Neuronal stem cell (in vitro differentiated cells): ENCODE measurements around the gene PLXNC1.

Experiments used
- DNase-seq: peaks from one replicate; pipeline ENCODE4 v3.0.0-alpha.2; 2013; ENCODE audit warnings: low spot score
- H2AFZ ChIP-seq: one replicate; pipeline ENCODE4 v1.6.1; 2013; ENCODE audit warnings: mild to moderate bottlenecking, low read length, inconsistent platforms
- H2AK5ac ChIP-seq: 2 replicates; pipeline ENCODE4 v1.6.1; 2013; ENCODE audit warnings: low read depth, mild to moderate bottlenecking, inconsistent platforms, low read length, moderate library complexity, mixed read lengths
- H2BK120ac ChIP-seq: 2 replicates; pipeline ENCODE4 v1.6.1; 2013; ENCODE audit warnings: low read depth, mild to moderate bottlenecking, inconsistent platforms, low read length, moderate library complexity, mixed read lengths
- H2BK12ac ChIP-seq: one replicate; pipeline ENCODE4 v1.6.1; 2013; ENCODE audit warnings: low read length, inconsistent platforms
- H2BK15ac ChIP-seq: 2 replicates; pipeline ENCODE4 v1.6.1; 2013; ENCODE audit warnings: mild to moderate bottlenecking, low read length, inconsistent platforms, mixed read lengths
- H2BK5ac ChIP-seq: one replicate; pipeline ENCODE4 v1.6.1; 2013; ENCODE audit warnings: inconsistent platforms, mild to moderate bottlenecking, low read length, moderate library complexity
- H3K14ac ChIP-seq: one replicate; pipeline ENCODE4 v1.6.1; 2013; ENCODE audit warnings: low read length, inconsistent platforms
- H3K18ac ChIP-seq: 2 replicates; pipeline ENCODE4 v1.6.1; 2013; ENCODE audit warnings: low read length, inconsistent platforms
- H3K23ac ChIP-seq: 2 replicates; pipeline ENCODE4 v1.6.1; 2013; ENCODE audit warnings: low read depth, mild to moderate bottlenecking, mixed read lengths, low read length, inconsistent platforms; ENCODE audit not compliant: poor library complexity
- H3K27ac ChIP-seq: replicated peaks from 3 replicates; pipeline ENCODE4 v1.5.1; 2013; ENCODE audit warnings: low read length, inconsistent platforms
- H3K27me3 ChIP-seq, 3 experiments: 2 replicates each; pipeline ENCODE4 v1.6.1; 2013; ENCODE audit warnings: low read length in 3 of 3, mild to moderate bottlenecking in 2 of 3, inconsistent platforms in 1 of 3, low read depth in 1 of 3, mixed read lengths in 1 of 3, moderate library complexity in 1 of 3; ENCODE audit not compliant: control insufficient read depth in 3 of 3, insufficient read depth in 3 of 3
- H3K36me3 ChIP-seq, 2 donors: replicated peaks in 1 of 2; 2 replicates each; pipeline ENCODE4 v1.6.1; 2013; ENCODE audit warnings: low read length in 2 of 2; ENCODE audit not compliant: control insufficient read depth in 2 of 2, insufficient read depth in 2 of 2
- H3K4ac ChIP-seq: 2 replicates; pipeline ENCODE4 v1.6.1; 2013; ENCODE audit warnings: inconsistent platforms, mild to moderate bottlenecking, low read length, moderate library complexity
- H3K4me1 ChIP-seq, 2 donors: 1 replicate in 1 of 2; 2 replicates in 1 of 2; pipeline ENCODE4 v1.6.1; 2013; ENCODE audit warnings: low read length in 2 of 2, low read depth in 1 of 2; ENCODE audit not compliant: control insufficient read depth in 2 of 2, insufficient read depth in 1 of 2
- H3K4me2 ChIP-seq: one replicate; pipeline ENCODE4 v1.6.1; 2013; ENCODE audit warnings: mild to moderate bottlenecking, low read length, inconsistent platforms; ENCODE audit not compliant: insufficient read depth, poor library complexity, severe bottlenecking
- H3K4me3 ChIP-seq, 2 donors: 2 replicates each; pipeline ENCODE4 v1.5.1; 2013; ENCODE audit warnings: low read length in 2 of 2, mild to moderate bottlenecking in 2 of 2, inconsistent platforms in 1 of 2, moderate library complexity in 1 of 2
- H3K79me1 ChIP-seq: one replicate; pipeline ENCODE4 v1.6.1; 2013; ENCODE audit warnings: low read depth, mild to moderate bottlenecking, inconsistent platforms, low read length, moderate library complexity
- H3K9ac ChIP-seq: one replicate; pipeline ENCODE4 v1.6.1; 2013; ENCODE audit warnings: mild to moderate bottlenecking, low read depth, low read length, inconsistent platforms; ENCODE audit not compliant: poor library complexity
- H3K9me3 ChIP-seq, 2 donors: replicated peaks in 1 of 2; 2 replicates each; pipeline versions ENCODE3 to v1.6.1; 2013; ENCODE audit warnings: low read length in 2 of 2, mild to moderate bottlenecking in 2 of 2, inconsistent platforms in 1 of 2, low read depth in 1 of 2, mixed read lengths in 1 of 2, moderate library complexity in 1 of 2; ENCODE audit not compliant: control insufficient read depth in 2 of 2, insufficient read depth in 1 of 2
- H4K8ac ChIP-seq: one replicate; pipeline ENCODE4 v1.6.1; 2013; ENCODE audit warnings: low read depth, mild to moderate bottlenecking, inconsistent platforms, low read length, moderate library complexity
- H4K91ac ChIP-seq: one replicate; pipeline ENCODE4 v1.6.1; 2013; ENCODE audit warnings: low read length, low read depth, mild to moderate bottlenecking, inconsistent platforms; ENCODE audit not compliant: poor library complexity
- WGBS, 2 donors: extraction: QIAGEN DNeasy Blood & Tissue Kit; methylation state at CpG; one replicate each; pipeline ENCODE4 v1.1.7; 2013; ENCODE audit warnings: missing lambda C conversion rate in 2 of 2, mixed read lengths in 1 of 2; ENCODE audit not compliant: insufficient read length in 2 of 2, insufficient replicate concordance in 1 of 2; ENCODE audit errors: extremely low coverage in 2 of 2; 5-methylcytosine and 5-hydroxymethylcytosine counted together

PLXNC1 gene

DNA sequence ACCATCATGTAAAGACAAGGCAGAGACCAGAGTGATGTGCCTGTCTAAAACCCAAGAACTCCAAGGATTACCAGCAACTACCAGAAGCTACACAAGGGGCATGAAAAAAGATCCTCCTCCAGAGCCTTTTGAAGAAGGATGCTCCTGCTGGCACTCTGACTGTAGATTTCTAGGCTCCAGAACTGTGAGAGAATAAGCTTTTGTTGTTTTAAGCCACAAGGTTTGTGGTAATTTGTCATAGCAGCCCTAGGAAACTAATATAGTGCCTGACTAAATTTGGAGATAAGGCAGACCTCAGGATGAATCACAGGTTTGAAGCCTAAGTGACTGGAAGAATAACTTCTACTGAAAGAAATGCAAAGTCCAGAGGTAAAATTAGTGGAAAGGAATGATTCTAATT is 178.3 kb downstream of the PLXNC1 start:
- Histone ChIP-seq H3K9me3 (peaks cover 15 to 23% of the 10 kb centered on the region in 2 donors), H2BK5ac (no peak overlapping the region), H3K36me3 (peaks cover 13 to 81% of the 10 kb centered on the region in 2 donors), H4K8ac (no peak overlapping the region), H2BK120ac (no peak overlapping the region), H3K9ac (no peak overlapping the region), H3K4me1 (no peaks in the 10 kb centered on the region), H3K4ac (no peak overlapping the region), H3K14ac (no peak overlapping the region), H3K4me2 (no peak overlapping the region), H3K79me1 (no peaks in the 10 kb centered on the region), H3K27me3 (no peaks in the 10 kb centered on the region), H4K91ac (no peak overlapping the region), H3K4me3 (no peak overlapping the region), H3K27ac (no peak overlapping the region), H3K23ac (no peak overlapping the region), H2BK12ac (no peak overlapping the region), H2BK15ac (no peak overlapping the region), H2AK5ac (no peak overlapping the region), H2AFZ (no peak overlapping the region), H3K18ac (no peak overlapping the region)
- DNase-seq, result no peak

DNA sequence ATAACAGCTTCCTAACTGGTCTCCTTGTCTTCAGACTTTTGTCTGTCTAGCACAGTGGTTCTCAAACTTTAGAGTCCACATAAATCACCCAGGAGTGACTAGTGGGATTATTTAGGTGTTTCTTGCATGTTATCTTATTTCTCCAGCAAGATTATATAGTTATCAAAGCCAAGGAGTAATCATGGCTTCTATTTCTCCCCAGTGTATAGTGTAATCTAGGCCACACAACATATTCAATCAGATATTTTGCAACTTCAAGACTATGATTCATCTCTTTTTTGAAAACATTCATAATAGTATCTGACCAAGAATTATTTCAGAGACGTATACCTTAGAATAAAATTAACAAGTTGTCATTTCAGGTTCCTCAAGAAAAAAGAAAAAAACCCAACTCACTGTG is 179.4 kb downstream of the PLXNC1 start:
- Histone ChIP-seq H2AFZ (no peak overlapping the region), H4K8ac (no peak overlapping the region), H3K9ac (no peak overlapping the region), H3K4me1 (no peaks in the 10 kb centered on the region), H3K18ac (no peak overlapping the region), H3K36me3 (peaks cover 8 to 73% of the 10 kb centered on the region in 2 donors), H3K27ac (no peak overlapping the region), H3K4me2 (no peak overlapping the region), H3K4me3 (no peak overlapping the region), H3K4ac (no peak overlapping the region), H3K14ac (no peak overlapping the region), H2BK5ac (no peak overlapping the region), H2BK15ac (no peak overlapping the region), H3K9me3 (peaks cover 6 to 13% of the 10 kb centered on the region in 2 donors), H4K91ac (no peak overlapping the region), H2BK12ac (no peak overlapping the region), H2BK120ac (no peak overlapping the region), H3K79me1 (no peaks in the 10 kb centered on the region), H2AK5ac (no peak overlapping the region), H3K27me3 (no peaks in the 10 kb centered on the region), H3K23ac (no peak overlapping the region)
- no CpG with 5 or more reads among the region's 1 CpG for WGBS, 2 donors
- DNase-seq, result no peak

DNA sequence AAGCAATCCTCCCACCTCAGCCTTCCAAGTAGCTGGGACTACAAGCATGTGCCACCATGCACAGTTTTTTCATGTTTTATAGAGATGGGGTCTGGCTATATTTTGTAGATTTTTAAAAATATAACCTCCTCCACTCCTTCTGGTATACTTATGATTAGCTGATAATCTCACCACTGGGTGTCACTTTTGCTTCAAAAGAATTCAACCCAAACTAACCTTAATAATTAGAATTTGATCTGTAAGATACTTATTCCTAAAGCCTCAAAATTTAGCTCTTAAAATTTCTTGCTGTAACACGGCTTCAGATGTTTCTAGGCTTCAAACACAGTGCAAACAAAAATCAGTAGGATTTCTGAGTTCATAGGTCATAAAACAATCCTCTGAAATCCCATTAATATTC is 181.0 kb downstream of the PLXNC1 start:
- Histone ChIP-seq H2BK12ac (no peak overlapping the region), H2AFZ (no peak overlapping the region), H3K4me3 (no peak overlapping the region), H4K91ac (no peak overlapping the region), H3K9ac (no peak overlapping the region), H3K27me3 (no peaks in the 10 kb centered on the region), H3K23ac (no peak overlapping the region), H3K27ac (no peak overlapping the region), H3K4me2 (no peak overlapping the region), H3K14ac (no peak overlapping the region), H2AK5ac (no peak overlapping the region), H4K8ac (no peak overlapping the region), H3K79me1 (no peaks in the 10 kb centered on the region), H3K4ac (no peak overlapping the region), H3K36me3 (peaks cover 1 to 57% of the 10 kb centered on the region in 2 donors), H2BK120ac (no peak overlapping the region), H3K9me3 (peaks cover 0 to 2% of the 10 kb centered on the region in 2 donors), H3K4me1 (no peaks in the 10 kb centered on the region), H2BK5ac (no peak overlapping the region), H3K18ac (no peak overlapping the region), H2BK15ac (no peak overlapping the region)
- no CpG with 5 or more reads among the region's 1 CpG for whole genome bisulfite sequencing, 2 donors
- DNase-seq, result no peak

DNA sequence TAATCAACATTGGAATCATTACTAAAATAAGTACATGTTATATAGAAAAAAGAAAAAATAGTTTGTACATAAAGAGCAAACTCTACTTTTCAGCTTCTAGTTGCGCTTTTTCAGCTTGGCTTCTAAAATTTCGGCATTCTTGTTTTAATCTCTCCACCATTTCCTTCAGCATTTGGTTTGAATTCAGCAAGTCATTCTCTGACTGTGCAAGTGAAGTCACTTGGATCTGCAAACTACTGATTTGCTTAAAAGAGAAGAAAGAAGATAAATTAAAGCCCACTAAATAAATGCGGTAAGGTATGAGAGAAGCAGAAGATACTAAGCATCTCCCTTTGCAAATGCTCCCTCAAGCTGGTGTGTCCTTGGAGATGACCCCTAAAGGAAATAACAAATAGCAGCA is 185.0 kb downstream of the PLXNC1 start:
- no peak overlapping the region for H2AK5ac ChIP-seq
- H2AFZ ChIP-seq, result no peak overlapping the region
- no peak overlapping the region for H2BK5ac ChIP-seq
- H3K4me1 ChIP-seq, result no peaks in the 10 kb centered on the region
- H3K4ac ChIP-seq, result no peak overlapping the region
- no peak overlapping the region for H2BK12ac ChIP-seq
- WGBS, 2 donors, result no CpG with 5 or more reads among the region's 3 CpGs
- no peak overlapping the region for H2BK15ac ChIP-seq
- no peak overlapping the region for H4K8ac ChIP-seq
- no peak overlapping the region for H4K91ac ChIP-seq
- no peak overlapping the region for H3K9ac ChIP-seq
- H3K4me2 ChIP-seq, result no peak overlapping the region
- no peaks in the 10 kb centered on the region for H3K27me3 ChIP-seq
- no peak overlapping the region for H2BK120ac ChIP-seq
- no peak overlapping the region for H3K18ac ChIP-seq
- H3K79me1 ChIP-seq, result no peaks in the 10 kb centered on the region
- H3K14ac ChIP-seq, result no peak overlapping the region
- H3K27ac ChIP-seq, result no peak overlapping the region
- no peak overlapping the region for H3K4me3 ChIP-seq
- peaks cover 0 to 30% of the 10 kb centered on the region in 2 donors for H3K36me3 ChIP-seq
- DNase-seq, result no peak
- H3K9me3 ChIP-seq, result no peaks in the 10 kb centered on the region
- no peak overlapping the region for H3K23ac ChIP-seq
